Endothelial cell of umbilical vein (primary cell): Measurements from ENCODE around the gene ARHGAP15.

ENCODE experiments used
- EZH2 ChIP-seq: IDR thresholded peaks from 2 replicates; pipeline ENCODE4 v1.6.1; 2012; ENCODE audit warnings: borderline replicate concordance, low read depth, mild to moderate bottlenecking, moderate library complexity, low read length, inconsistent platforms; ENCODE audit not compliant: severe bottlenecking
- POLR2A ChIP-seq: IDR thresholded peaks from 2 replicates; pipeline ENCODE4 v1.6.1; 2012; ENCODE audit warnings: low read depth, mild to moderate bottlenecking, control low read depth, low read length
- POLR2AphosphoS5 ChIP-seq: IDR thresholded peaks from 2 replicates; pipeline ENCODE4 v1.6.1; 2012; ENCODE audit warnings: low read depth, mild to moderate bottlenecking, control low read depth, low read length, moderate library complexity; ENCODE audit not compliant: insufficient read depth
- TF ChIP-seq, protein P1 (sequence below), 2 donors: IDR thresholded peaks; 1 replicate in 1 of 2; 2 replicates in 1 of 2; pipeline ENCODE4 v1.5.1; 2011; ENCODE audit warnings: low read length in 2 of 2, mild to moderate bottlenecking in 2 of 2, moderate library complexity in 2 of 2, control low read depth in 1 of 2, inconsistent platforms in 1 of 2, low read depth in 1 of 2; ENCODE audit not compliant: insufficient read depth in 1 of 2; ENCODE audit errors: extremely low read depth in 1 of 2
- TF ChIP-seq, protein P2 (sequence below): IDR thresholded peaks from 2 replicates; pipeline ENCODE4 v1.6.1; 2011; ENCODE audit not compliant: insufficient read depth, insufficient read length

DNA sequence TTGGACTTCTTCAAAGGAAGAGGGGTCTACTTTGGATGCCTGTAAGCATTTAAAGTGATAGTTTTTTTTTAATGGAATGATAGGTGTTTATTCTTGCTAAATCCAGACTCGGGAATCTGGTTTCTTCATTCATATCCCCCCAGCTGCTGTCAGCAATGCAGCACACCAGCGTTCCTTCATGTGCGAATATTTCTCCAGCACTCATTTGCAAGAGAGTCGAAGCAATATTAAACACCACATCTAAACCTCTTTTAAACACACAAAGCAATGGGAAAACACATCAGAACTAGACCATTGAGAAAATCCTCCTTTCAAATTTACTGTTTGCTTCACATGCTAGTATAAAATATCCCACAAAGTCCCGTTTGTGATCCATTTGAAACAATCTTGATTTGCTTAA lies 563.7 kb downstream of the ARHGAP15 start:
- no peak for TF ChIP-seq POLR2AphosphoS5
- TF ChIP-seq POLR2A, result no peak
- TF ChIP-seq, protein P1, sequence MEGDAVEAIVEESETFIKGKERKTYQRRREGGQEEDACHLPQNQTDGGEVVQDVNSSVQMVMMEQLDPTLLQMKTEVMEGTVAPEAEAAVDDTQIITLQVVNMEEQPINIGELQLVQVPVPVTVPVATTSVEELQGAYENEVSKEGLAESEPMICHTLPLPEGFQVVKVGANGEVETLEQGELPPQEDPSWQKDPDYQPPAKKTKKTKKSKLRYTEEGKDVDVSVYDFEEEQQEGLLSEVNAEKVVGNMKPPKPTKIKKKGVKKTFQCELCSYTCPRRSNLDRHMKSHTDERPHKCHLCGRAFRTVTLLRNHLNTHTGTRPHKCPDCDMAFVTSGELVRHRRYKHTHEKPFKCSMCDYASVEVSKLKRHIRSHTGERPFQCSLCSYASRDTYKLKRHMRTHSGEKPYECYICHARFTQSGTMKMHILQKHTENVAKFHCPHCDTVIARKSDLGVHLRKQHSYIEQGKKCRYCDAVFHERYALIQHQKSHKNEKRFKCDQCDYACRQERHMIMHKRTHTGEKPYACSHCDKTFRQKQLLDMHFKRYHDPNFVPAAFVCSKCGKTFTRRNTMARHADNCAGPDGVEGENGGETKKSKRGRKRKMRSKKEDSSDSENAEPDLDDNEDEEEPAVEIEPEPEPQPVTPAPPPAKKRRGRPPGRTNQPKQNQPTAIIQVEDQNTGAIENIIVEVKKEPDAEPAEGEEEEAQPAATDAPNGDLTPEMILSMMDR (IDR thresholded peaks at IDR 0.05; ENCODE audit: extremely low read depth in 1 of 2, insufficient read depth in 1 of 2, low read depth in 1 of 2, low read length in 2 of 2), result no peak
- no peak for TF ChIP-seq EZH2
- TF ChIP-seq, protein P2, sequence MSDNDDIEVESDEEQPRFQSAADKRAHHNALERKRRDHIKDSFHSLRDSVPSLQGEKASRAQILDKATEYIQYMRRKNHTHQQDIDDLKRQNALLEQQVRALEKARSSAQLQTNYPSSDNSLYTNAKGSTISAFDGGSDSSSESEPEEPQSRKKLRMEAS, result no peak
